ENCODE measurements around the gene PLIN3. TPM values are rescaled to one million over a fixed set of nuclear protein-coding genes. Genes with fewer than 3 reads are reported as not detected.
"Not testable (repeated sequence)": the region's sequence is repeated elsewhere in the genome, so short reads cannot be mapped to it uniquely, and the experiment has no call there.

The PLIN3 gene
- total RNA-seq, 2 experiments from 2014 or later, result 15.9 to 17.4 TPM

DNA sequence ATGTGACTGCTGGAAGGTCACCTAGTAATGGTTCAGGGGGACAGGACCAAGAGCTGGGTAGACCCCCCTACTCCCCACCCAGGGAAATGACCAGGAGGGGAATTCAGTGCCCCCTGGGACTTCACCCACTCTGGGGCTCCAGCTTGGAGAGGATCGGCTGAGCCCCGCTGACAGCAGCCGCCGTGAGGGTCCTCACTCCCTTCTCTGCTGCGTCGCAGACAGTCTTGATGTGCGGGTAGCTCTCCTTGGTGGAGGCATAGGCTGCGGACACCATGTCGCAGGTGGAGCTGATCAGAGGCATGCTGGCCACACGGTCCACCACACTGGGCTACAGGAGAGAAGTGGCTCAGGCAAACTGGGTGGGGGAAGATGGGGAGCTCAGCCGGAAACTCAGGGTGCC, 7.8 kb downstream of the PLIN3 start:
- ChIA-PET POLR2A (no interaction called here), CTCF (interaction anchor here (1.0 to 1.4 kb wide), 2 partner anchors 8 to 29 kb away, joined by 3 to 5 read pairs; no protein-coding TSS in a partner anchor)

DNA sequence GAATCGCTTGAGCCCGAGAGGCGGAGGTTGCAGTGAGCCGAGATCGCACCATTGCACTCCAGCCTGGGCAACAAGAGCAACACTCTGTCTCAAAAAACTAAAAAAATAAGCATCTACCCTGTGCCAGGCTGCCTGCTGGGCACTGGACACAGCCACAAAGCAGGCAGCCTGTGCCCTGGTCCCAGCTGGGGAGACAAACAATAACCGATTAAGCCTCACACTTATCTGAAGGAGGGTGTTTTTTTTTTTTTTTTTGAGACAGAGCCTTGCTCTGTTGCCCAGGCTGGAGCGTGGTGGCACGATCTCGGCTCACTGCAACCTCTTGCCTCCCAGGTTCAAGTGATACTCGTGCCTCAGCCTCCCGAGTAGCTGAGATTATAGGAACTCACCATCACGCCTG, 11.0 kb downstream of the PLIN3 start:
- ChIA-PET CTCF (interaction anchor here (1.0 to 10.4 kb wide), 2 partner anchors 49 to 58 kb away, joined by 3 to 157 read pairs; no protein-coding TSS in a partner anchor), POLR2A (interaction anchor here (0.6 kb wide), 1 partner anchor 35 kb away, joined by 3 read pairs; no protein-coding TSS in a partner anchor)

DNA sequence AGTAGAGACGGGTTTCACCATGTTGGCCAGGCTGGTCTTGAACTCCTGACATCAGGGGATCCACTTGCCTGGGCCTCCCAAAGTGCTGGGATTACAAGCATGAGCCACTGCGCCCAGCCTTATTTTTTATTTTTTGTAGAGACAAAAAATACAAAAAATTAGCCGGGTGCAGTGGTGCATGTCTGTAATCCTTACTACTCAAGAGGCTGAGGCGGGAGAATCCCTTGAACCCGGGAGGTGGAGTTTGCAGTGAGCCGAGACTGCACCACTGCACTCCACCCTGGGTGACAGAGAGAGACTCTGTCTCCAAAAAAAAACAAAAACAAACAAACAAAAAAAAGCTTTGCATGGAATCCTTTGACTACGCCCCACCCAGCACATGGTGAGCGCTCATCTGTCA, 14.0 kb downstream of the PLIN3 start:
- POLR2A ChIA-PET, result not testable (repeated sequence)
- CTCF ChIA-PET, result interaction anchor here (0.7 to 10.4 kb wide), 5 partner anchors 23 to 177 kb away, joined by 3 to 157 read pairs (median 3); no protein-coding TSS in a partner anchor

DNA sequence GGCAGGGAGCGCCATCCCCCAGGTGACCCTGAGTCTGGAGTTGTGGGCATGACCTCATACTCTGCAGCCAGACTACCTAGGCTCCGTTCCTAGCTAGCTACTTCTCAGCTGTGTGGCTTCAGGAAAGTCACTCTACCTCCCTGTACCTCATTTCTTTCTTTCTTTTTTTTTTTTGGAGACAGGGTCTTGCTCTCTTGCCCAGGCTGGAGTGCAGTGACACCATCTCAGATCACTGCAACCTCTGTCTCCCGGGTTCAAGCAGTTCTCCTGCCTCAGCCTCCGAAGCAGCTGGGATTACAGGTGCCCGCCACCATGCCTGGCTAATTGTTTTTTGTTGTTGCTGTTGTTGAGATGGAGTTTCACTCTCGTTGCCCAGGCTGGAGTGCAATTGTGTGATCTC, 15.0 kb downstream of the PLIN3 start:
- CTCF ChIA-PET, result interaction anchor here (0.8 to 10.4 kb wide), 9 partner anchors 10 to 184 kb away, joined by 3 to 157 read pairs (median 5); no protein-coding TSS in a partner anchor
- POLR2A ChIA-PET, result interaction anchor here (1.0 kb wide), 1 partner anchor 43 kb away, joined by 4 read pairs; no protein-coding TSS in a partner anchor

DNA sequence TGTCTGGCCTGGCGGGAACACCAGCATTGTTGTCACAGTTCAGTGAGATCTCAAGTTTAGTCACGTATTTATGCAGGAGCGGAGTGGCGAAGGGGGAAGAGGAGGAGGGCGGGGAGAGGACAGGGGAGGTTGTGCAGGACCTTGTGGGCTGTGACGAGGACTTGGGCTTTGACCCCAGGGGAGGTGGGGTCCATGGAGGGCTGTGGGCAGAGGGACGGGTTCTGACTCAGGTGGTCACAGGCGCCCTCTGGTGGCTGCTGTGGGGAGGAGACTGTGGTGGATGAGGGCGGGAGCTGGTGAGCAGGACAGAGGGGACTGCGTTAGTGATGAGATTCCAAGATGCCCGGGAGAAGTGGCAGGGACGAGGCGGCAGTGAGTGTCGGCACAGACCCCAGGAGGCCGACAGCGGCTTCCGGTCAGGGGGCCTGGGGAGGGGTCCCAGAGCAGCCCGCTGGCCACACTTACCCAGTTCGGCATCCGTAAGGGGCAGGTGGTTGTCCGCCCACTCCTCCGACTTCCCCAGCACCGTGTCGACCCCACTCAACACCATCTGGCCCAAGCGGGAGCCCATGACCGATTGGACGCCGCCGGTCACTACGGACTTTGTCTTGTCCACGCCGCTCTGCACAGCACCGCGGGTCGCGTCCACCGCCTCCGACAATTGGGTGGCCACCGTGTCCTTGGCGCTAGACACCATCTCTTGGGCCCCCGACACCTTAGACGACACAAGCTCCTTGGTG, 15.7 kb downstream of the PLIN3 start:
- POLR2A ChIA-PET, result interaction anchor here (0.5 to 1.0 kb wide), 2 partner anchors 40 to 42 kb away, joined by 4 to 7 read pairs; no protein-coding TSS in a partner anchor
- CTCF ChIA-PET, result interaction anchor here (0.6 to 10.4 kb wide), 24 partner anchors 8 to 187 kb away, joined by 3 to 157 read pairs (median 5); partner anchors contain the start of genes FEM1A and PLIN3

DNA sequence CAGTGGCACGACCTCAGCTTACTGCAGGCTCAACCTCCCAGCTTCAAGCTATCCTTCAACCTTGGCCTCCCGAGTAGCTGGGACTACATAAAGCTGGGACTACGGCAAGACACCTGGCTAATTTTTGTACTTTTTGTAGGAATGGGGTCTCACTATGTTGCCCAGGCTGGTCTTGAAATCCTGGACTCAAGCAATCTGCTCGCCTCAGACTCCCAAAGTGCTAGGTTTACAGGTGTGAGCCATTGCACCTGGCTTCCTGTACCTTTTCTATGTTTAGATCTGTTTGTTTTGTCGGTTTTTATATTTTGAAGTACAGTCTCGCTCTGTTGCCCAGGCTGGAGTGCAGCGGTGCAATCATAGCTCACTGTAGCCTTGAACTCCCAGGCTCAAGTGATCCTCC, 18.4 kb downstream of the PLIN3 start:
- ChIA-PET POLR2A (no interaction called here), CTCF (interaction anchor here (3.1 to 10.4 kb wide), 2 partner anchors 31 to 42 kb away, joined by 14 to 157 read pairs; no protein-coding TSS in a partner anchor)

DNA sequence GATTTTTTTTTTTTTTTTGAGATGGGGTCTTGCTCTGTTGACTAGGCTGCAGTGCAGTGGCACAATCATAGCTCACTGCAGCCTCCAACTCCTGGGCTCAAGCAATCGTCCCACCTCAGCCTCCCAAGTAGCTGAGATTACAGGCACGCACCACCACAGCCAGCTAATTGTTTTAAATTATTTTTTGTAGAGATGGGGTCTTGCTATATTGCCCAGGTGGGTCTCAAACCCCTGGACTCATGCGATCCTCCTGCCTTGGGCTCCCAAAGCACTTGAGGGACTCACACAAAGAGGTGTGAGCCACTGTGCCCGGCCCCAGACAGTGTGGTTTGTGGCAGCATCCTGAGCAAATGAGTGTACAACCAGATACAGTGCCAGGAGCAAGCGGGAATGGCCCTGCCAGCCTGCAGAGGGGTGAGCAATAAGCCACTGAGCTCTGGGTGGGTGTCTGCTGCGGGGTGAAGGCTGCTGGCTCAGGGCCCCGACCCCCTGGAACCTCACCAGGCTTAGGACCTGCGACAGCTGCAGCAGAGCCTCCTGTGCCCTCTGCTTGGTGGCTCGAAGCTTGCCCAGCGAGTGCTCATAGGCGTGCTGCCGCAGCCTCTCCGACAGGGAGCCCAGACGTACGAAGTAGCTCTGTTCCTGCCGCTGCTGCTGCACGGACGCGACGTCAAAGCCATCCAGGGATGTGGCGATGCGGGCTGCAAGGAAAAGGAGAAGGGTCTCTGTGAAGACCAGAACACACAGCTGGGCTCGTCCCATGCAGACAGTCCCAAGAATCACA, 20.1 kb downstream of the PLIN3 start:
- POLR2A ChIA-PET, result no interaction called here
- CTCF ChIA-PET, result interaction anchor here (1.2 to 2.4 kb wide), 2 partner anchors 30 to 38 kb away, joined by 3 to 11 read pairs; no protein-coding TSS in a partner anchor

DNA sequence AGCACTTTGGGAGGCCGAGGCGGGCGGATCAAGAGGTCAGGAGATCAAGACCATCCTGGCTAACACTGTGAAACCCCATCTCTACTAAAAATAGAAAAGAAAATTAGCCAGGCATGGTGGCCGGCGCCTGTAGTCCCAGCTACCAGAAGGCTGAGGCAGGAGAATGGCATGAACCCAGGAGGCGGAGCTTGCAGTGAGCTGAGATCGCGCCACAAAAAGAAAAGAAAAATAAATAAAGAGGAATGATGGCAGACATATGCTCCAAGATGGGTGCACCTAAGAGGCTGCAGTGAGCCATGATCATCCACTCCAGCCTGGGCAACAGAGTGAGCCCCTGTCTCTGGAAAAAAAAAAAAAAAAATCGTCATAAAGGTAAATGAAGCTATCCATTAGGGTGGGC, 21.5 kb downstream of the PLIN3 start:
- CTCF ChIA-PET, result interaction anchor here (2.4 to 4.6 kb wide), 2 partner anchors 36 to 37 kb away, joined by 11 to 24 read pairs; no protein-coding TSS in a partner anchor
- POLR2A ChIA-PET, result interaction anchor here (0.6 kb wide), 1 partner anchor 9 kb away, joined by 5 read pairs; no protein-coding TSS in a partner anchor

DNA sequence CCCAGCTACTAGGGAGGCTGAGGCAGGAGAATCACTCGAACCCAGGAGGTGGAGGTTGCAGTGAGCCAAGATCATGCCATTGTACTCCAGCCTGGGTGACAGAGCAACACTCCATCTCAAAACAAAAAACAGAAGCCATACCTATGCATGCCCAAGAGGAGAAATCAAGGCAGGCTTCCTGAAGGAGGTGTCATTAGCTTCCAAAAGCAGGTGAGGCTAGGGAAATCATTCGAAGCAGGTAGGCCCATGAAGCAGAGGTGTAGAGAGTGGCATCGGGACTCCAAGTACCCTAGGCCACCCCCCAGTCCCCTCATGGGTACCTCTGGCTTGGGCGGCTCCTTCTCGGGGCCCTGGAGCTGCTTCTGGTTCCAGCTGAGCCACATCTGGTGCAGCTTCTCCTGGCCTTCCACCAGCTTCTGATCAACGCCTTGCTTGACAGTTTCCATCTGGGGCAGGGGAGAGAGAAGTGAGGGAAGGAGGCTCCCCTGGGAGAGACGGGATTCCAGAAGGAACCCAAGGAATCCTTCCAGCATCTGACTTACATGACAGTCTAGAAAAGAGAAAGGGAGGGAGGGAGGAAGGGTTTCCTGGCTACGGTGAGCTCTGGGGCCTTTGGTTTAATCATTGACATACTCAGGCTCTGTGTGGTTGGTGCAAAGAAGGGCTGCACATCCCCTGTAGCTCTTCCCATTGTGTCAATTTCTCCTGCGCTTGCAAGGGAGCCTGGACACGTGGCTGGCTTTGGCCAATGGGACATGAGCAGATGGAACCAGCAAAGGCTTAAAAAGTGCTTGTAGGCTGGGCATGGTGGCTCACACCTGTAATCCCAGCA, 22.9 kb downstream of the PLIN3 start:
- POLR2A ChIA-PET, result no interaction called here
- CTCF ChIA-PET, result interaction anchor here (1.0 to 4.6 kb wide), 2 partner anchors 15 to 34 kb away, joined by 4 to 24 read pairs; no protein-coding TSS in a partner anchor

DNA sequence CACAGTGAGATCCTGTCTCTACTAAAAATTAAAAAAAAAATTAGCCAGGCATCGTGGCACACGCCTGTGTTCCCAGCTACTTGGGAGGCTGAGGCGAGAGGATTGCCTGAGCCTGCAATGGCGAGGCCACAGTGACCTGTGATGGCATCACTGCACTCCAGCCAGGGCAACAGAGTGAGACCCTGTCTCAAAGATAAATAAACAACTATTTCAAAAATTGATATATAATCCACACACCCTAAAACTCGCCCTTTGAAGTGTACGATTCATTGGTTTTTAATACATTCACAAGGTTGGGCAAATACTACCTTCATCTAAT, 23.9 kb downstream of the PLIN3 start:
- ChIA-PET POLR2A (interaction anchor here (0.7 kb wide), 1 partner anchor 64 kb away, joined by 3 read pairs; no protein-coding TSS in a partner anchor), CTCF (interaction anchor here (0.6 to 4.6 kb wide), 2 partner anchors 33 to 383 kb away, joined by 3 to 24 read pairs; no protein-coding TSS in a partner anchor)

DNA sequence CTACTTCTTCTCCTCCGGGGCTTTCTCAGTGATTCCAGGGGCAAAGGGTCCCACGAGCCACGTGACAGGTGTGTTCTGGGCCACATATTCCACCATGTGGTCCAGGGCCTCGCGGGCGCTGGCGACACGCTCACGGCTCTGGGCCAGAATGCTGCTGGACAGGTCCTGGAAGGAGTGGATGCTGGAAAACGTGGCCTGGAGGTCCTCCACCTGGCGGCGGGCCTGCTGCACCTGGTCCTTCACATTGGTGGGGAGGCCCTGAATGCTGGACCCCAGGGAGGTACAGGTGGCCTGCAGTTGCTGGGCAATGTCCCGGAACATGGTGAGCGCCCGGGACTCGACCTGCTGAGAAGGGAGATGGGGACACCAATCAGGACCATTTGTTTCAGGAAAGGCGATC, 28.3 kb downstream of the PLIN3 start:
- CTCF ChIA-PET, result interaction anchor here (1.4 to 2.7 kb wide), 3 partner anchors 8 to 30 kb away, joined by 4 to 16 read pairs (median 5); partner anchors contain the start of gene TICAM1
- POLR2A ChIA-PET, result no interaction called here

DNA sequence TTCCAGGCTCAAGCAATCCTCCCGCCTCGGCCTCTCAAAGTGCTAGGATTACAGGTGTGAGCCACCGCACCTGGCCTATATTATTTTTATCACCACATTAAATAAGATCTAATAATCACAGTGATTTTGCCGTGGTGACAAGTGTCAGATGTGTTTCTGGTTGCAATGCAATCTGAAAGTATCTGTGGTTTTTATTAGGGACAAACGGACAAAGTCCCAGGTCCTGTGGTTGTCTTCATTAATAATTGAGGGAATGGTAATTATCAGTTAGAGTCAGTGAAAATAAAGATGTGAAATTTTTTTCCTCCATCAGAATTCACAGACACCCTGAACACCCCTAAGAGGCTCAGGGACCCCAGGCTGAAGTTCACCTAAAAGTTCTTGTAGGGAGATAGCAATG, 34.7 kb downstream of the PLIN3 start:
- CTCF ChIA-PET, result interaction anchor here (0.6 kb wide), 1 partner anchor 22 kb away, joined by 3 read pairs; no protein-coding TSS in a partner anchor
- POLR2A ChIA-PET, result no interaction called here

DNA sequence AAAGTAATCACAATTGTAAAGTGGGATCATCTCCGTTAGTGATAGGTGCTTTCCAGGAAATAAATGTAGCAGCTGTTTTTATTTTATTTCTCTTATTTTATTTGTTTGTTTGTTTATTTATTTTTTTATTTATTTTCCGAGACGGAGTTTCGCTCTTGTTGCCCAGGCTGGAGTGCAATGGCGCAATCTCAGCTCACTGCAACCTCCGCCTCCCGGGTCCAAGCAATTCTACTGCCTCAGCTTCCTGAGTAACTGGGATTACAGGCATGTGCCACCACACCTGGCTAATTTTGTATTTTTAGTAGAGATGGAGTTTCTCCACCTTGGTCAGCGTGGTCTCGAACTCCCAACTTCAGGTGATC, 35.5 kb downstream of the PLIN3 start:
- CTCF ChIA-PET, result interaction anchor here (0.7 to 4.3 kb wide), 4 partner anchors 8 to 430 kb away, joined by 3 to 37 read pairs (median 4); no protein-coding TSS in a partner anchor
- POLR2A ChIA-PET, result interaction anchor here (0.7 kb wide), 1 partner anchor 177 kb away, joined by 15 read pairs; no protein-coding TSS in a partner anchor

DNA sequence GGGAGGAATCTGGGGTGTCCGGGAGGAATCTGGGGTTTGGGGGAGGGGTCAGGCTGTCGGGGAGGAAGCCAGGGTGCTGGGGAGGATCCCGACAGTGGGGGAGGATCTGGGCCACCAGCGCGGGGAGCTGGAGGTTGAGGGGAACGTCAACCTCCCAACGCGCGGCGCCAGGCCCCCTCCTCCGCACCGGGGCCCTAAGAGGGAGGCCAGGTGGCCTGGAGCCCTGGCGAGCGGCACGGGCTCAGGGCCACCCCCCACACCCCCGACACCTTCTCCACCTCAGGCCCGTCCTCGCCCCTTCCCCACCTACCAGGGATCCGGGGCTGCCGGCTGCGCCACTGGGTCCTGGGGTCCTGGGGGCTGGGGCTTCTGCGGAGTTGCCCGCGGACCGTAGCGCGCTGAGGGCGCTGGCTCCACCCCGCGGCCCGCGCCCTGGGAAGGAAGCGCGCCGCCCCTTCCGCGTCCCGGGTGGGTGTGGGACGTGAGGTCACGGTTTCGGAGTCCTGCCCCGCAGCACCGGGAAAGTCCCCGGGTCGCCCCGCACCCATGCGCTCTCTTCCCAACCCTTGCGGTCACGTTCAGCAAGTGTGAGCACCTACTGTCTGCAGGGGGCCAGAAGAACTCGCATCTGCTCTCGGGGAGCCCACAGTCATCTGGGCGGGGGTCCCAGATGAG, 36.0 kb downstream of the PLIN3 start, which contains the start of gene TICAM1:
TICAM1 (minus strand) TSS at position 409 of the 675 bp plus-strand sequence. CDS start 13,335 bp downstream, outside the sequence.
- POLR2A ChIA-PET, result interaction anchor here (0.5 to 0.7 kb wide), 4 partner anchors 80 to 996 kb away, joined by 5 to 15 read pairs (median 6); no protein-coding TSS in a partner anchor
- CTCF ChIA-PET, result interaction anchor here (0.7 to 4.3 kb wide), 9 partner anchors 8 to 429 kb away, joined by 3 to 37 read pairs (median 3); no protein-coding TSS in a partner anchor

DNA sequence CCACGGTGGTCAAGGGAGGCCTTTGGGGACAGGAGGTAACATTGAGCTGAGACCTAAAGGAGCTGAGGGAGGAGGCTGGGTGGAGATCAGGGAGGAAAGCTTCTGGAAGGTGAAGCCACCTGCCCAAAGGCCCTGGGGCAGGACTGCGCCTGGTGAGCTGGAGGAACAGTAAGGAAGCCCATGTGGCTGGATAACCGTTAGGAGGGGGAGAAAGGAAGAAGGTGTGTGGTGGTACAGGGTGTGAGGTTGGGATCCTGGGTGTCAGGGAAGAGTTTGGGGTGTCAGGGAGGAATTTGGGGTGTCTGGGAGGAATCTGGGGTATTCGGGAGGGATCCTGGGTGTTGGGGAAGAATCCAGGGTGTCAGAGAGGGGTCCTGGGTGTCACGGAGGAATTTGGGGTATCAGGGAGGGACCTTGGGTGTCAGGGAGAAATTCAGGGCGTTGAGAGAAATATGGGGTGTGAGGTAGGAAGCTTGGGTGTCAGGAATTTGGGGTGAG, 36.6 kb downstream of the PLIN3 start:
- CTCF ChIA-PET, result interaction anchor here (0.7 to 4.3 kb wide), 7 partner anchors 9 to 80 kb away, joined by 3 to 37 read pairs (median 4); no protein-coding TSS in a partner anchor
- POLR2A ChIA-PET, result interaction anchor here (0.7 kb wide), 2 partner anchors 191 to 997 kb away, joined by 5 to 8 read pairs; no protein-coding TSS in a partner anchor

DNA sequence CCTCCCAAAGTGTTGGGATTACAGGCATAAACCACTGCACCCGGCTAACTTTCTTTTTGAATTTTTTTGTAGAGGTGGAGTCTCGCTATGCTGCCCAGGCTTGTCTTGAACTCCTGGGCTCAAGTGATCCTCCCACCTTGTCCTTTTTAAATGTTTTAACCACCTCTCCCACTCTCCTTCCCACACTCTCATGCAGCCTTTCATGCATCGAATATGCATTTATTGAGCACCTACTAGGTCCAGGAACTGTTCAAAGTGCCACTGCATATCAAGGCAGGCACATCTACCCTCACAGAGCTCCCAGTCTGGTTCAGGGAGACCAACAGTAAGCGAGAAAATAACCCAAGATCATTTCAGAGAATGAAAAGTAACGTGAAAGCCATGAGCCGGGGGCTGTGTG, 37.1 kb downstream of the PLIN3 start:
- ChIA-PET POLR2A (no interaction called here), CTCF (interaction anchor here (0.7 to 4.3 kb wide), 7 partner anchors 9 to 81 kb away, joined by 3 to 37 read pairs (median 4); no protein-coding TSS in a partner anchor)

DNA sequence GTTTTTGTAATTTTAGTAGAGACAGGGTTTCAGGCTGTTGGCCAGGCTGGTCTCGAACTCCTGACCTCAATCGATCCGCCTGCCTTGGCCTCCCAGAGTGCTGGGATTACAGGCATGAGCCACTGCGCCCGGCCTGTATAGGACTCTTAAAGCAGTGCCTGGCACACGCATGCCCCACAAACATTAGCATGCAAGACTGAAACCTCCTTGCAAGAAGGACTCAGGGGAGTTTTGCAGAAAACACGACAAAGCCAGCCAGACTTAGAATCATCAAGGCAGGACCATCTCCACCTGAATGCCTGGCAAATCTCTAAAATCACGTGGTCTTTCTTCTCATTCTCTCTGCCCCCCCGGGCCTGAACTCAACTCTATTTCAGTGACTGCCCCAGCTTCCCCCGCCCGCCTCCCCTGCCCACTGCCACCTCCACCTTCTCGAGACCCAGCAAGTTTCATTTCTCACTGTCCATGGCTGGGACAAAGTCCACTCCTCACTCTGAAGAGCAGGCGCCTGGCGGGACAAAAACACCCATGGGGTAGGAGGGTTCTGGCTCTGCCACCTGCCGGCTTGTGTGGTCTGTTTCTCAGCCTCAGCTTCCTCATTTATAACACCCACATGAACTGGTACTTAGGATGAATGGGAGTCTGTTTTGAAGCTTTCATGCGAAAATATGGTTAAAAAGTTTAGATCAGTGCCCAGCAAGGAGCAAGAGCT, 38.3 kb downstream of the PLIN3 start:
- CTCF ChIA-PET, result interaction anchor here (0.6 to 4.3 kb wide), 3 partner anchors 15 to 29 kb away, joined by 3 to 37 read pairs (median 4); no protein-coding TSS in a partner anchor
- POLR2A ChIA-PET, result no interaction called here
